Chondrocyte (in vitro differentiated cells): Measurements from ENCODE around the gene CRABP2. TPM values are rescaled to one million over a fixed set of nuclear protein-coding genes. Genes with fewer than 3 reads are reported as not detected.

Experiments
- DNase-seq: peaks from one replicate; pipeline ENCODE4 v3.0.0; 2021; ENCODE audit warnings: mixed read lengths, low spot score
- H3K27ac Mint-ChIP-seq: one replicate; pipeline ENCODE4 v1.8.0; 2021; ENCODE audit warnings: mild to moderate bottlenecking, moderate library complexity, mixed read lengths; ENCODE audit not compliant: unreplicated experiment
- H3K27me3 Mint-ChIP-seq: 2 replicates; pipeline ENCODE4 v1.8.0; 2021; ENCODE audit warnings: low read depth, mixed read lengths
- H3K36me3 Mint-ChIP-seq: 2 replicates; pipeline ENCODE4 v1.8.0; 2021; ENCODE audit warnings: low read depth, mixed read lengths
- H3K4me1 Mint-ChIP-seq: 2 replicates; pipeline ENCODE4 v1.8.0; 2021; ENCODE audit warnings: low read depth, mild to moderate bottlenecking, mixed read lengths
- H3K4me3 Mint-ChIP-seq: one replicate; pipeline ENCODE4 v1.8.0; 2021; ENCODE audit warnings: mild to moderate bottlenecking, moderate library complexity, mixed read lengths; ENCODE audit not compliant: unreplicated experiment
- H3K9me3 Mint-ChIP-seq: 2 replicates; pipeline ENCODE4 v1.8.0; 2021; ENCODE audit warnings: low read depth, mixed read lengths
- total RNA-seq: library from RNA; stranded (reverse); gene quantifications from 3 replicates; pipeline ENCODE4 v1.2.1, GENCODE V29; 2021
- TF ChIP-seq, protein P1 (sequence below): fragments of 200-600 bp; sonication (generic); IDR thresholded peaks from 2 replicates; pipeline ENCODE4 v1.5.0; 2021; ENCODE audit warnings: antibody characterized with exemption, mild to moderate bottlenecking, moderate library complexity

The CRABP2 gene
- total RNA-seq, 1 donor from 2014 or later: 93.5 TPM

DNA sequence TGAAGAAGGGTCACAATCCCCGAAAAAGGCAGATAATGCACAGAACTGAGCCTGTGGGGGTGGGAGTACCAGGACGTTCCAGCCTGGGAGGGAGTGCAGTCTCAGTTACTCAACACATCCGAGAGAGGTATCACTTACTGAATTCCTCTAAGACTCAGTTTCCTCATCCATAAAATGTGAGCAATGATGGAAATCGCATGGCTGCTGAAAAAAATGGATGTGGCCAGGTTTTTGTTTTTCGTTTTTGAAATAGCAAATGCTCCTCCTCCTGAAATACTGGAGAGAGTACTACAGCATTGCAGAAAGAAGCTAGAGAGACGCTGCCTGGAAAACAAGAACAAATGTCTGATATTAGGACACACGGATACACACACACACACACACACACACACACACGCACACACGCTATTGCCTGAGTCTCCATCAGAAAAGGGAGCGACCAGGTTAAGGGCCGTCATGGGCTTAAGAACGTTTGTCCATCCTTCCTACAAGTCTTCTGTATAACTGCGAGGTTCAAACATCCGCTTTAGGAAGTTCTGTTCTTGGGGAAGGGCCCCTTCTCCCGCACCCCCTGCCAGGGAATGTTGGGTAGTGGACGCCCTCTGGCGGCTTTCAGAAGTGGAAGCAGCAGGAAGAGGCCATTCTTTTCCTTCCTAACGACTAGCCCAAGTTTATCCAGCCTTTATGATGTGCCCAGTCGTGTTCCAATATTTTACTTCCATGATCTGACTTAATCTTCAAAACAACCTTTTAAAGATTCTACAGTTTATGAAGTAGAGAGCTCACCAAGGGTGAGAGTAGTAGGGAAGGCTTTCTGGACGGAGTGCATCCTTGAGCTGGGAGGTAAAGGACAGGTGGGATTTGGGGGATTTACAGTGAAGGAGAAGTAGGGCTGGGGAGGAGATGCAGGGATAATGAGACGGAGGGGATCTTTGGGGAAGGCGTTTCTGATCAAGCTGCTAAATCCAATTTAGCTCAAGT is 27.5 kb downstream of the CRABP2 start:
- Mint-ChIP-seq H3K36me3 (peaks cover 2% of the 10 kb centered on the region), H3K4me3 (peak overlapping the region; percentile 64), H3K4me1 (peaks cover 25% of the 10 kb centered on the region), H3K27ac (peak overlapping the region; percentile 62), H3K27me3 (peaks cover 23% of the 10 kb centered on the region), H3K9me3 (no peaks in the 10 kb centered on the region)
- TF ChIP-seq, protein P1, sequence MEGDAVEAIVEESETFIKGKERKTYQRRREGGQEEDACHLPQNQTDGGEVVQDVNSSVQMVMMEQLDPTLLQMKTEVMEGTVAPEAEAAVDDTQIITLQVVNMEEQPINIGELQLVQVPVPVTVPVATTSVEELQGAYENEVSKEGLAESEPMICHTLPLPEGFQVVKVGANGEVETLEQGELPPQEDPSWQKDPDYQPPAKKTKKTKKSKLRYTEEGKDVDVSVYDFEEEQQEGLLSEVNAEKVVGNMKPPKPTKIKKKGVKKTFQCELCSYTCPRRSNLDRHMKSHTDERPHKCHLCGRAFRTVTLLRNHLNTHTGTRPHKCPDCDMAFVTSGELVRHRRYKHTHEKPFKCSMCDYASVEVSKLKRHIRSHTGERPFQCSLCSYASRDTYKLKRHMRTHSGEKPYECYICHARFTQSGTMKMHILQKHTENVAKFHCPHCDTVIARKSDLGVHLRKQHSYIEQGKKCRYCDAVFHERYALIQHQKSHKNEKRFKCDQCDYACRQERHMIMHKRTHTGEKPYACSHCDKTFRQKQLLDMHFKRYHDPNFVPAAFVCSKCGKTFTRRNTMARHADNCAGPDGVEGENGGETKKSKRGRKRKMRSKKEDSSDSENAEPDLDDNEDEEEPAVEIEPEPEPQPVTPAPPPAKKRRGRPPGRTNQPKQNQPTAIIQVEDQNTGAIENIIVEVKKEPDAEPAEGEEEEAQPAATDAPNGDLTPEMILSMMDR: peak; percentile 93
- no peak for DNase-seq

DNA sequence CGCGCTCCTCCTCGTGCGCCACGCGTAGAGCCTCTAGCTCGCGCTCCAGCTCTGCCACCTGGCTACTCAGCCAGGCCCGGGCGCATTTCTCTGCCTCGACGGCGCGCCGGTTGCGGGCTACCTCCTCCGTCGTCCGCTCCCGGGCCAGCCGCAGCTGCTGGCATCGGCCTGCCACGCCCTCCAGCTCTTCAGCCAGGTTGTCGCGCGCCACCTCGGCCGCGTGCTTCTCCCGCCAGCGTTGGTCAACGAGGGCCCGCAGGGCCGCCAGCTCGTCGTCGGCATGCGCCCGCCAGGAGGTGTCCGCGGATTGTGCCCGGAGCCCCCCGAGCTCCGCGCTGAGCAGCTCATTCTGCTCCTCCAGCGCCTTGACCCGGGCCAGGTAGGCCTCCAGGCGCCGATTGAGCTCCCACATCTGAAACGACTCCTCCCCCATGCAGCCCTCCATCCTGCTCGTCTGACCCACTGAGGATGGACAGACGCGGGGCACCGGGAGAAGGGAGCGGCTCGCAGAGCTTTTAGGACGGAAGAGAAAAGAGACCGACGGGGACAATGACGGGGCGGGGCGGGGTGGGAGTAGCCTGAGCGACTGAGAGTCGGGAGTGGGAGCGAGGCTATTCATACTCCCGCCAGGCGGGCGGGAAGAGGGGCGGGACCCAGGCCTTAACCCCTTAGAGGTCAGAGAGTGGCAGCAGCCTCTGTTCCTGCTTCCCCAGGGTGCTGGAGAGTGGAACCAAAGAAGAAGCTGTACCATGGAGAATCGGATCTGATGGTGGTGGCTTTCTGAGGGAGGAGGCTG is 28.4 kb downstream of the CRABP2 start, which contains the start of gene NES:
Gene NES, minus strand, starts transcription at position 588 of the 796 bp plus-strand sequence. Its CDS starts 143 bp downstream, at position 445.
- Mint-ChIP-seq H3K27ac (peak within 1 kb of the TSS; percentile 62), H3K9me3 (no peaks in the 10 kb centered on the region), H3K27me3 (peaks cover 27% of the 10 kb centered on the region), H3K4me1 (peaks cover 25% of the 10 kb centered on the region), H3K4me3 (peak within 1 kb of the TSS; percentile 64), H3K36me3 (peaks cover 6% of the 10 kb centered on the region)
- no peak for DNase-seq
- TF ChIP-seq, protein P1: no peak

DNA sequence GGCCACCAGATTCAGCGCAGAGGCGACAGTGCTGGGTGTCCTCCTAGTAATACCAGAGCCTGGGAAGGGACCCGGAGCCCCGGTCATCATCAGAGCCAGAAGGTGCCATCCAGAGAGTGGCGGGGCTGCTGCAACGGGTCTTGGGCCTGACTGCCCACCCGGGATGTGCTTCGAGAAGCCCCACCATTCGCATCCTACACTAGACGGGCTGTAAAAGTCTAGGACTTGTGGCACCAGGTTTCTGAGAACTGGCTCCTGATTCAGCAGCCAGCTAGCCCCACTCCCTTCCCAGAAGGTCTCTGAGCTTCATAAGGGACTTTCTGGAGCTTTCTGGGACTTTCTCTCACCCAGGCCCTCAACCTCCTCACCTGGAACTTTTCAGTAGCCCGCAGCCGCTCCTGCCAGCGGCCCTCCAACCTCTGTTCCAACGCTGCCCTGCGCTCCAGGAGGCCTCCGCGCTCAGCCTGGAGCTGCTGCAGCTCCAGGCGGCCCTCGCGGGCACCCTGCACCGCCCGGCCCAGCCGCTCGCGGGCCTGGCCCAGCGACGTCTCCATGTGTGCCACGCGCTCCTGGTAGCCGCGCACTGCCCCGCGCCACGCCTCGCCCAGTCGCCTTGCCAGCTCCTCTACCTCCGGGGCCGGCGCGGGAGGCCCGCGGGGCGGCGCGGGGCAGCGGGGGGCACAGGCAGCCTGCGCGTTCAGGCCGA is 29.1 kb downstream of the CRABP2 start:
- H3K4me3 Mint-ChIP-seq: no peak overlapping the region
- DNase-seq: no peak
- TF ChIP-seq, protein P1: no peak
- H3K27me3 Mint-ChIP-seq: peaks cover 23% of the 10 kb centered on the region
- H3K36me3 Mint-ChIP-seq: peaks cover 6% of the 10 kb centered on the region
- H3K9me3 Mint-ChIP-seq: no peaks in the 10 kb centered on the region
- no peak overlapping the region for H3K27ac Mint-ChIP-seq
- peaks cover 25% of the 10 kb centered on the region for H3K4me1 Mint-ChIP-seq

DNA sequence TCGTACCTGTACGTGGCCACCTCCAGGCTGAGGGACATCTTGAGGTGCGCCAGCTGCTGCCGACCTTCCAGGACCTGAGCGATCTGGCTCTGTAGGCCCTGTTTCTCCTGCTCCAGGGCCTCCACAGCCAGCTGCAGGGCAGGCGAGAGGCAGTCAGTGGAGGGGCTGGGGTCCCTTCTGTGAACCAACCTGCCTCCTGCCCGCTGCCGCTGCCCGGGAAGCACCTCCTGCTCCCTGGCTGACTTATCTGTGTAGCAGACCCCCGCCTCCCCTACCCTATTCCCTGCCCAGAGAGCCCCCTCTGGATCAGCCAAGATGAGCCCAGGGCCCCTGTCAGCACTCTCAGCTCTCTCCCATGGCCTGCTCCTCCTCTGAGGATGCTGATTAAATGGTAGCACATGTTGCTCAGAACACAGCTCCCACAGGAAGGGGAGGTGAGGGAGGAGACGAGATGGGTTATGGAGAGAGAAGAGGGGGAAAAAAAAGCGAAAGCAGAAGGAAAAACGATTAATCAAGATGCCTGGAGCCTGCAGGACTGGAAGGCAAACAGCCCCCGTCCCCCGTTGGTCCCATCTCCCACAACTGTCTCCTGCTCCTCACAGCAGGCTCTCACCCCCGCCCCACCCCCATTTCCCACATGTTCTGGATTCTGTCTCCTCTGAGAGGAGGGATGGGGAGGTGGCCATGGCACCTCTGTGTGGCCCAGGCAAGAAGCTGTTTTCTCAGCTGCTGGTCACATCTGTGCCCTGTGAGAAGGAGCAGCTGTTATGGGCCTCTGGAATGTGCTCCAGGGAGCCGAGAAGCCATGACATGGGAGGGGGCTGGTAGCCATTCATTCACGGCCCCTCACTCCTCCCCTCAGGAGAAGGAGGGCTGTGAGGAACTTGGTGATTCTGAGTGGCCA is 29.9 kb downstream of the CRABP2 start:
- H3K27me3 Mint-ChIP-seq: peaks cover 21% of the 10 kb centered on the region

More for the DNA sequence above, 29.9 kb downstream of the CRABP2 start:
- DNase-seq: no peak
- TF ChIP-seq, protein P1: no peak
- Mint-ChIP-seq H3K9me3 (no peaks in the 10 kb centered on the region), H3K4me1 (peaks cover 25% of the 10 kb centered on the region), H3K4me3 (no peak overlapping the region), H3K27ac (no peak overlapping the region), H3K36me3 (peaks cover 6% of the 10 kb centered on the region)
